Astrocyte (in vitro differentiated cells and primary cell): ENCODE measurements around the gene STMN1.

ENCODE experiments used
- CTCF ChIP-seq: IDR thresholded peaks from 2 replicates; pipeline ENCODE4 v1.5.1; 2011; ENCODE audit warnings: low read depth, mild to moderate bottlenecking, inconsistent platforms, low read length, moderate library complexity; ENCODE audit not compliant: insufficient read depth
- EZH2 ChIP-seq: IDR thresholded peaks from 2 replicates; pipeline ENCODE4 v1.6.1; 2012; ENCODE audit warnings: mild to moderate bottlenecking, low read length, inconsistent platforms; ENCODE audit not compliant: insufficient read depth

- TF ChIP-seq CTCF (no peak), EZH2 (no peak)
Observed at GRCh38 chr1:25922056-25922970, 16.1 kb upstream of the STMN1 start.
